C4-2B (cell line): ENCODE measurements around the gene AQP7.
"Not testable (repeated sequence)": the region's sequence is repeated elsewhere in the genome, so short reads cannot be mapped to it uniquely, and the experiment has no call there.

Experiments used
- ZFX ChIP-seq: fragments of 450-650 bp; IDR thresholded peaks from 2 replicates; pipeline ENCODE4 v1.6.1; 2017
- TF ChIP-seq, protein P1 (sequence below): fragments of 450-650 bp; conservative IDR thresholded peaks from 2 replicates; pipeline ENCODE4 v1.5.1; 2017; ENCODE audit warnings: mild to moderate bottlenecking

DNA sequence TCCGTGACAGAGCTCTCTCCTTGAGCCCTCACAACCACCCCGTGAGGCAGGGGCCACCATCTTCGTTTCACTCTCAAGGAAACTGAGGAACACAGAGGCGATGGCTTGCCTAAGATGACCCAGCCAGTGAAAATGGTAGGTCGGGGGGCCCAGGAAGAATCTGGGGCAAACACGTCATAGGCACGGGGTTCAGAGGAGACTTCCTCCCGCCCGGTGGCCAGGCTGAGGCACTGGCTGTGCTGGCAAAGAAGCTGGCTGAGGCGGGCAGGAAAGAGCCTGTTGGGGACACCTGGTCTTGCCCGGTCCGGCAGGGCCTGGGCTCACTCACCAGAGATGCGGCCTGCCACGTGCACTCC, 15.7 kb downstream of the AQP7 start:
- TF ChIP-seq, protein P1, sequence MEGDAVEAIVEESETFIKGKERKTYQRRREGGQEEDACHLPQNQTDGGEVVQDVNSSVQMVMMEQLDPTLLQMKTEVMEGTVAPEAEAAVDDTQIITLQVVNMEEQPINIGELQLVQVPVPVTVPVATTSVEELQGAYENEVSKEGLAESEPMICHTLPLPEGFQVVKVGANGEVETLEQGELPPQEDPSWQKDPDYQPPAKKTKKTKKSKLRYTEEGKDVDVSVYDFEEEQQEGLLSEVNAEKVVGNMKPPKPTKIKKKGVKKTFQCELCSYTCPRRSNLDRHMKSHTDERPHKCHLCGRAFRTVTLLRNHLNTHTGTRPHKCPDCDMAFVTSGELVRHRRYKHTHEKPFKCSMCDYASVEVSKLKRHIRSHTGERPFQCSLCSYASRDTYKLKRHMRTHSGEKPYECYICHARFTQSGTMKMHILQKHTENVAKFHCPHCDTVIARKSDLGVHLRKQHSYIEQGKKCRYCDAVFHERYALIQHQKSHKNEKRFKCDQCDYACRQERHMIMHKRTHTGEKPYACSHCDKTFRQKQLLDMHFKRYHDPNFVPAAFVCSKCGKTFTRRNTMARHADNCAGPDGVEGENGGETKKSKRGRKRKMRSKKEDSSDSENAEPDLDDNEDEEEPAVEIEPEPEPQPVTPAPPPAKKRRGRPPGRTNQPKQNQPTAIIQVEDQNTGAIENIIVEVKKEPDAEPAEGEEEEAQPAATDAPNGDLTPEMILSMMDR: not testable (repeated sequence)
- not testable (repeated sequence) for TF ChIP-seq ZFX
